GM10847 (cell line): Measurements from ENCODE around the gene NRXN3.

Experiments used
- POLR2A ChIP-seq: IDR thresholded peaks from 2 replicates; pipeline ENCODE4 v1.6.1; 2011; ENCODE audit not compliant: insufficient read length; ENCODE audit errors: extremely low read depth

NRXN3 gene

DNA sequence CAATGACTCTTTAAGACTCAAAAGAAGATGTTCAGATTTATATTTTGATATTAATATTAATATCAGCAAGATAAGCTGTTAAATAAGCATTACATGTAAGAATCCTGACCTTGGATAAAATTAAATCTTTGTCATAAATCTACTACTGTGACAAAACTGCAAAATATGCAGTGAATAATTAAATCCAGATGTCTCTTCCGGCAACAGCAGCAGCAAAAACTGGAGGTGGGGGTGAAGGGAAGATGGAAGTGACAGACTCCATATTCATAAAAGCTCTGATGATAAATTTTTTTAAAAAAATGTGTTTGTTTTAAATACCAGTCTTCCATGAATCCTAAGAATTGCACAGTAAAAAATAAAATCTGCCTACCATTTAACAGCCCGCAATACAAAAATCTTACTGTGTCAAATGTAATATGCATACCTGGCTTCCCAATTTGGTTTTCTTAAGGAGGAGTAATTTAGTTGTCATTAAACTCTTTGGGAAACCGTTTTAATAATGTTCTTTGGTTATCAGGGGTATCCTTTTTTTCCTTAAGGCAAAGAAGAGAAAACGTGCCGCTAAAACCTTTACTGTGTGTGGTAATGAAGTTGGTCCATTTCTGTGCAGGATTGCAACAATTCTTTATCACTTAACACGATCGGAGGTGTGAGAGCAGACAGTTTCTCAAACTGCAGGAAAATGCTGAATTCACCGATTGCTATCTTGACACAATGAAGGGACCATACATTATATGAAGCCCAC, 1562.9 kb downstream of the NRXN3 start:
- TF ChIP-seq POLR2A: no peak

DNA sequence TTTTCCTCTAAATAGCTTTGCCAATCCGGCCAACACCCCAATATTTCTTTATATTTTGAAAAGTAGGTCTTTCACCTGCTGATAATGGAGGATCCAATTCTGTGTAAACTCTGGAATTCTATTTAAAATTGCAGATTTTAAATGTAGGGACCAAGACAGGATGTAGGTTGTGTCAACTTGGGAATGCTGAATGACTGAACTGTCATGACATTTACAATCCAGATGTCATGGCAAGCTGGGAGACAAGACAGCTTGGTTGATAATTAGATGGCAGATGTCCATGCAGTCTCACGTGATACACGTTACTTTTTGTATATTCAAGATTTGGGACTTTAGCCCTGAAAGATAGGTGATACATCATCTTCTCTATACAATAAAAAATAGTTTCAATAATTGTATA, 1564.0 kb downstream of the NRXN3 start:
- TF ChIP-seq POLR2A: no peak

DNA sequence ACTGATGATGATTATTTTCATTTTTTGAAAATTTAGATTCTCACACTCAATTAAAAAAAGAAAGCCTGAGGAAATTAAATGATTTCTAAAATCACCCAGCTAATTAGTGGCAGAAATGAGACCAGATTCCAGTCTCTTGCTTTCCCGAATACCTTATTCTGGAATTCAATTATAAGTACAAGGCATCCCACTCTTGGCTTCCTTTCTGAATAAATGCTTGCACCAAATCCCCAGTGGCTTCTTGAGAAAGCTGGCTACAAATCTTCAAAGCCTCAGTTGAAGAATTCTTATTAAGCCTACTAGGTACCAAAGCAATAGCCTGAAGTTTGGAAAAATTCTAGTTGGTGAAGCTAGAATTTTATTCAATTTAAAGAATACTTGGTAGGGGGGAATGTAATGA, 1564.5 kb downstream of the NRXN3 start:
- TF ChIP-seq POLR2A: no peak

DNA sequence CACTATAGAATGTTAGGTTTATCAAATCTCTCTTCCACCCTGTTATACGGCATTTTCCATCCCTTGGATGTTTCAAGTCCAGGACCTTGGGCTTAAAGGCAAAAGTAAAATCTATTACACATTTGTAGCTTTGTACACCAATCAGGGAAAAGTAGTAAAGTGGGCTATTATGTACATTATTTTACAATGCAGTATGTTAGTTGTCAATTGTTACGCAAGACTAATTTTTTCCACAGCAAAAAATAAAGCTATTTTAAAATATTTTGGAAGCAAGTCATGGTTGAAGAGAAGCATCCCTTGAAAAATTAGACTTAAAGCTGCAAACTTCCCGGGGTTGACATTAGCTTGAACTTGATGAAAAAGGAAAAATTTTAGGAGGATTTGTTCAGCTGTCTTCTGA, 1564.9 kb downstream of the NRXN3 start:
- no peak for TF ChIP-seq POLR2A

DNA sequence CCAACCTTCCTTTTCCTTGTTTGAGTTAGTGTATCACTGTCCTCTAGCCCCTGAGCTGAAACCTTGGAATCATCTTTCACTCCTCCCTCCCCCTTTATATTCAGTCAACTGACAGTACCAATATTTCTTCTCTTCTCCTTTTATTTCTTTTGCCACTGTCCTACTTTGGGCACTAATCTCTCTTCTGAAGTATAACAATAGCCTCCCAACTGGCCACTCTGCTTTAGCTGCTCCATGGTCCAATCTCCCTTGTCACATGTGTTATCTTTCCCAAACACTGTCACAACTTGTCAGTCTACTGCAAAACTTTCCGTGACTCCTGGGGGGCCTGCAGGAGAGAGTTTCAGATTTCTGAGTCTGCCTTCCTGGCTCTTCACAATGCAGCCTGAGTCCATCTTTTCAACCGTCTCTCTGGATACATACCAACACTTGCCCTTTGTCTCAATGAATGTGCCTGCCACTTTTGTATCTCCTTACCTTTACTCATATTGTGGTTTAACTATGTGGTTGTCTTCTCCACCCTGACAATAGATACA, 1570.0 kb downstream of the NRXN3 start:
- TF ChIP-seq POLR2A: no peak

DNA sequence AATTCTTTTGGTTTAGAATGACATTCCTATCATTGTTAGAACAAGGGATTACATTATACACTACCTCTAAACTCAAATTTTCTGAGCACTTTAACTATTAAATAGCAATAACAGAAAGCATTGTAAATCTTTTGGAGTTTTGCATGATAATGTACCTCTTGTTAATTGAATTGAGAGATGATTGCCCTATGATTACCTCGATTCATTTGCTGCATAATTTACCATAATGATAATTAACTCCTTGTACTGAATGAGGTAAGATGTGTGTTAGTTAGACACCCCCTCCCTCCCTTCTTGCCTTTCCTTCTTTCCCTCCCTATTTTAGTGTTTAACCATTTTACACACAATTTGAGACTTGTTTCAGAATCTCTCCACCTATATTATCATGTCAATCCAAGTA, 1572.0 kb downstream of the NRXN3 start:
- no peak for TF ChIP-seq POLR2A

DNA sequence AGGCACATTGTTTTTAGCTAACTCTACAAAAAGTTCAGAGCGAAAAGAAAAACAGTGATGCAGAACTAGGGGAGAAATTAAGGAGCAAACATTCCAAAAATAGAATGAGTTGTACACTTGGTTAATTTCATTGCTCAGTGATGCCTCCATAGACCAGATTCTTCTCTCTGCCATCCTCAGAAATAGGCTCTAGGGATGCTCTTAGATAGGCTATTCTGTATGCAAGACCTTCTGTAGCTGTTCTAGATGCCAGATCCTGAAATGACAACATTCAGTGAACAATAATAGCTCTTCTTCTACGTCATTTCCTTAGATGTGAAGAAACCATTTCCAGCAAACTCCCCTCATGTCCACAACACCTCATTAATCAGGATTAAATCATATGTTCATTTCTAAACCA, 1574.9 kb downstream of the NRXN3 start:
- no peak for TF ChIP-seq POLR2A

DNA sequence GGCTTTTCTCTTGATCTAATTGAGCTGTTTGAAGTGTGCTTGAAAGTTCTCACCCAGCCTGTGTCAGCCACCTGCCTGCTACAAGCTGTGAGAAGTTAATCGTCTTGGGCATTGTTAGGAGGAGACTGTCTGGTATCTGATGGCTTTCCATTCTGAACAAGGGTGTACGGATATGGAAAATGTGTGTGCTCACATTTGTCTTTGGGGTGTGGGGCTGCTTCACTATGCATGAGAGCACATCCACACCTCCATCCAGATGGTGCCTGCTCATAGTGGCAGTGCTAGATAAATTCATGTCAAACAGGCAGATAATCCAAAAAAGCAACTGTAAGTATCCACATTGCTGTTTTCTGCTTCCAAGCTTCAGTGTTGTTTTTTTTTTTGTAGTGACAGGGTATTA, 1578.9 kb downstream of the NRXN3 start:
- TF ChIP-seq POLR2A: no peak

DNA sequence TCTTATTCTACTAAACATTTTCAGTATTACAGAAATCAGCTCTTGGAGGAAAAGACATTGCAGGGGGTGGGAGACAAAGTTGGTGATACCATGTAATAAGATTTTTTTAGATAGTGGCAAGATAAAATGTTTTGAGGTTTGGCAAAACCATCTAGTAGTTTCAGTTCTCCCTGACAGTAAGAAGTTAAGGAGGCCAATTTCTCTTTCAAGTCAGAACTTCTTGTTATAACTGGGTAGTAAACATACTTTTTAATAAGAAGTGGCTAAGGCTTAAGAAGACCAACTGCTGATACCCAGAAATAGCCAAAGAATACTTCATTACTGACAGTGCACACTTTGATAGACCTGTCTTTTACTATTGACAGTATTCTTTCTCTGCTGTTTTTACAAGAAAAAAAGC, 1588.8 kb downstream of the NRXN3 start:
- no peak for TF ChIP-seq POLR2A

DNA sequence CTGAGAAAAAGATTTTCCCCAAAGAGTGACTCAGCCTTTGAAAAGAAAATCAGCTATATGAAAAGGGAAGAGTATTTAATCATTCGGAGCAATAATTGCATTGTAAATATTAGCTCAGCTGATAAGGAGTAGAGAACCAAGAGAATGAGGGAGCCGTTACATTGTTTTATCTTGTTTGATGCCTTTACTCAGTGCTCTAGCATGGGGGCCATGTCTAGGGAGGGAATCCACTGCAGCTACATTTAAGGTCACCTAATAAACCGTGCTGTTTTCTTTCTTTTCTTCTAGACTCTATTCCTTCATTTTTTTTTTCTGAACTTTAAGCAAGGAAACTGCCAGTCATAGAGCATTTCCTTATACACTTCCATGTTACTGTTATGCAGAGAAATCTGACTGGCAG, 1594.2 kb downstream of the NRXN3 start:
- TF ChIP-seq POLR2A: no peak

DNA sequence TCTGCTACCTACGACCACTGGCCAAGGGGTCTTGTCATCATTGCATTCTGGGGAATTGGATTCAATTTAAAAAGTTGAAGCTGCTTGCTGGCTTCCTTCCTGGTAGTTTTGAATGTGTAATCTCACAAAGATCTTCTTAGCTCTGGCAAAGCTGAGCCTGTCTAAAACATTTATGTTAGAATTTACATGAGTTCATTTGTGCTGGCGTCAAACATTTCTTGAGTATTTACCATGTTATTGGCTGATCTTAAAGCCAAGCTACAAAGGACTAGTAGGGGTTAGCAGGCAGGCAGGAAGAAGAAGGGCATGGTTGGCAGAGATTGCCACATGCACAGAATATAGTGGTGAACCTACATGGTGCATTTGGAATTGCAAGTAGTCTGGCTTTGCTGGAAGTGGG, 1596.3 kb downstream of the NRXN3 start:
- no peak for TF ChIP-seq POLR2A

DNA sequence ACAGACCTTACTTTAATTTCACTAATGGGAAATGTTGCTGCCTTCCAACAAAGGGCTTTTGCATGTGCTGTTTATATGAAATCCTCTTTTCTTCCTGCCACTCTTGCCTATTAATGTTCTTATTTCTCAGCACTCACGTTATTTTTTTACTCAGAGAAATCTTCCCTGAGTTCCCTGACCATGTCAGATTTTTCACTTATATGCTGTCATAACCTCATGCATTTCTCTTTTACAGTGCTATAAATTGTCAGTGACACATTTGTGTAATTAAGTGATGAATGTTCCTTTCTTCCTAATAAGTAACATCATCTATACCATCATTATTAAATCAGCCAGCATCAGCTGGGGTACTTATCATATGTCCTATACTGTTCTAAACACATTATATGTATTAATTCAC, 1597.1 kb downstream of the NRXN3 start:
- no peak for TF ChIP-seq POLR2A

DNA sequence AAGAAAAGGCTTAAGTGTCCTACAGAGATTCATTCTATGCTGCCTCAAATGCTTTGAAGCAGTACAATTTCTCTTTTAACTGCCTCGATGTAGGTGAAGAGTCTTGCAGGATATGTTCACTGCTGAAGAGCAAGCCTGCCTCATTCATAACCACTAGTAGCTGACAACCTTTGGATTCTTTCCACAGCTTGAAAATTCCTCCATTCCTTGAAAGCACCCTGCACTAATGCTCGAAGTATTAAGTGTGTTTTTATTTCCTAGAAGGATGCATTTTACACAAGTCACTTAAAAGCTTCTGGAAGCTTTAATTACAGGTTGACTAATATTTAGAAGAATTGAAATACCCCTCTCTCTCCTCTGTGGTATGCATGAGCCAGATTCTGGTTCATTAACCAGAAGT, 1611.7 kb downstream of the NRXN3 start:
- no peak for TF ChIP-seq POLR2A

DNA sequence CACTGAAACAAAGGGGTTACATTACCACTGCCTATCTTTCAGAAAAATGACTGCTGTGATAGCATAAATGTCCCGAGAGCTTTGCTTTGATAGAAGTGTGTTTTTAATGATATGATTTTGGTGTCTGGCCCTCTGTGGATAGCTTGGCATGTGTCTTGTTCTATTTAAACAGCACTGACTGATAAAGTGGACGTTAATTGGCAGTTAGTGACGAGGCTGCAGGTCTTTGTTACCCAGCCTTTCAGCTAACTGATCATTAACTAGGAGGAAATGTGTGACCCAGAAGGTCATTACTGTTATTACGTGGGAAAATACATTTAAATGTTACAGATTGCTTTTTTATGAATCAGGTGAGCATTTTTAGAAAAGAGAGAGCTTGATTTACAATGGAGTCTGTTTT, 1612.9 kb downstream of the NRXN3 start:
- no peak for TF ChIP-seq POLR2A

DNA sequence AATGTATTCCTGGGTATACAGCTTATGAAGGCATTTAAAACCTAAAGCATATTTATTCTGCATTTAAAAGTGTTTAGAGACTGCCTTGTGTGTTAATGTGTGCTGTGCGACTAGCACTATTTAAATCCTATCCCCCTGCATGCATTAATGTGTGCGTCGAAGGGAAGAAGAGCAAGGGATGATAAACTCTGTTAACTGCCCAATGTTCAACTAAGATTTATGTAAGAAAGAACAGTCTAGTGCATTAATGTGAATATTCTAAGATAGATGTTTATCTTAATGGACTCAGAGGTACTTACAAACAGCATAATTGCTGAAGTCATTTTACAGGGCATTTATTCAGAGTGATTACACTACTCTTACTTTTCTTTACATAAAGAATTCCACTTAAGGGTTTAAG, 1616.3 kb downstream of the NRXN3 start:
- no peak for TF ChIP-seq POLR2A

DNA sequence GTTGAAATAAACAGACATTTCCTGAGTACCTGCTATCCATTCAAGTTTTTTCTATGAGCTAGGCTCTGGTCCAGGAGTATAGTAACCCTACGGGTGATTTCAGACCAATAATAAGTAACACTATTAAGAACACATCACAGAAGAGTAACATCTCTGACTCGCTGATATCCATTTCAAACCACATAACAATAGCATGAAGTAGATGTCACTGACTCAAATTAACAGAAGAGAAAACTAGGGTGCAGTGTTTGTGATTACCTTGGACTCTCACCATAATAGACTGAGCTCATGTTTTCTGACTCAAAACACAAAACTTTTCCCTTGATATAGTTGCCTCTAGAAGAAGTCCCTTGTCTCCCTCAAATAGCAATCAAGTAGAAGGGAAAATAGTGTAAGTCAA, 1618.2 kb downstream of the NRXN3 start:
- no peak for TF ChIP-seq POLR2A

DNA sequence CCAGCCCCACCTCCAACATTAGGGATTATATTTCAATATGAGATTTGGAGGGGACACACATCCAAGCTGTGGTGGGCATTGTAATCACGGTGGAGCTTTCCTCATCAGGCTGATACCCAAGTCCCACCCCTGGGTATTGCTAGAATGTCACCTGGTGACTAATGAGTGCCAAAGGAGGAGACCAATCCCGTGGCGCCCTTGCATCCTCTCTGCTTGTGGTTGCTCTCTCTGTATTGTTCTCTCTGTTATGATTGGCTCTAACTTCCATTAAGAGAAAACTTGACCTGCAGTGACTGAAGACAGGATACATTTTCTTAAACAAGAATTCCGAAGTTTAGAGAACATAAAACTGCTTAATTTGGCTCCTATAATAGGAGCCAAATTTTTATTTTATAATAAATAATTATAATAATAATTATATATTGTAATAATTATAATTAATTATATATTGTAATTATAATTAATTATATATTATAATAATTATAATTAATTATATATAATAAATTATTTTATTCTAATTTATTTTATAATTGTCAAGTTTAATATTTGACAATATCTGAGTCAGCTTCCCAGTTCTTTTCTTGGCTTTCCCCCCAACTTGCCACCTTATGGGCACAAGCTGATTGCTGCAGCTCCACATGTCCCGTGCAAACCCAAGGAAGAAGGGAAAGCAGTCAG, 1621.0 kb downstream of the NRXN3 start:
- no peak for TF ChIP-seq POLR2A
